HepG2 (cell line): Measurements from ENCODE around the gene SNX3. TPM values are rescaled to one million over a fixed set of nuclear protein-coding genes. Genes with fewer than 3 reads are reported as not detected.

Experiments
- ATAC-seq: fragments of 200-7000 bp; cut with Tn5 transposase; 3 replicates; pipeline ENCODE4 v1.9.1; 2020; ENCODE audit warnings: mild to moderate bottlenecking, moderate library complexity
- BruUV-seq: library from RNA; stranded (reverse); fragments of 400-500 nt; replicated peaks from 2 replicates; lab custom pipeline; 2021; lab: Mats Ljungman, UMichigan
- CTCF ChIA-PET: fragments of 300-600 bp; formaldehyde crosslinking; extraction: SDS; loops from one replicate; lab custom pipeline; 2021; ENCODE audit warnings: low total read pairs, inconsistent platforms, low intra/inter-chr PET ratio; lab: Yijun Ruan, JAX
- POLR2A ChIA-PET: fragments of 350-600 bp; sonication (Branson Sonifier 250); formaldehyde crosslinking; loops from one replicate; lab custom pipeline; 2020; ENCODE audit warnings: antibody characterized with exemption, inconsistent platforms; lab: Yijun Ruan, JAX
- DNase-seq: peaks from one replicate; pipeline ENCODE4 v3.0.0-alpha.2; 2015; ENCODE audit warnings: low spot score
- FAIRE-seq: peaks from 3 replicates; lab custom pipeline; 2011; peaks lifted over from hg19 to GRCh38; lab: Jason Lieb, UNC
- H2AFZ ChIP-seq: one replicate; pipeline ENCODE4 v1.6.1; 2011; ENCODE audit warnings: low read length, inconsistent platforms
- H3K27ac ChIP-seq: fragments of 300-600 bp; 3 replicates; pipeline ENCODE4 v1.8.0; 2011; ENCODE audit warnings: mixed run types, mild to moderate bottlenecking, mixed read lengths, low read length, inconsistent platforms; ENCODE audit not compliant: insufficient read depth; ENCODE audit errors: extremely low read length
- H3K27me3 ChIP-seq, 2 experiments: fragments of 200-600 bp in 1 of 2; 2 replicates in 1 of 2; 3 replicates in 1 of 2; pipeline versions ENCODE4 v1.6.0 to v1.8.0; 2011; ENCODE audit warnings: low read length in 2 of 2, mild to moderate bottlenecking in 2 of 2, moderate library complexity in 2 of 2, inconsistent platforms in 1 of 2; ENCODE audit not compliant: insufficient read depth in 2 of 2, control insufficient read depth in 1 of 2
- H3K36me3 ChIP-seq, 2 experiments: fragments of 200-600 bp in 1 of 2; replicated peaks in 1 of 2; 2 replicates in 1 of 2; 3 replicates in 1 of 2; pipeline versions ENCODE4 v1.5.1 to v1.8.0; 2011; ENCODE audit warnings: low read length in 2 of 2, inconsistent platforms in 1 of 2; ENCODE audit not compliant: insufficient read depth in 2 of 2, control insufficient read depth in 1 of 2
- H3K4me1 ChIP-seq: 2 replicates; pipeline ENCODE4 v1.5.1; 2012; ENCODE audit warnings: low read length, inconsistent platforms; ENCODE audit not compliant: insufficient read depth
- H3K4me2 ChIP-seq: 2 replicates; pipeline ENCODE4 v1.6.0; 2011; ENCODE audit warnings: low read depth, low read length, inconsistent platforms
- H3K4me3 ChIP-seq, 3 experiments: fragments of 200-600 bp in 1 of 3; sonication (generic), shearing (Covaris generic) in 1 of 3; replicated peaks in 1 of 3; 2 replicates each; pipeline ENCODE4 v1.5.1; 2011 to 2016; ENCODE audit warnings: low read length in 3 of 3, inconsistent platforms in 2 of 3, low read depth in 2 of 3, mild to moderate bottlenecking in 2 of 3, control low read depth in 1 of 3, mixed read lengths in 1 of 3; ENCODE audit not compliant: insufficient read depth in 1 of 3
- H3K79me2 ChIP-seq: one replicate; pipeline ENCODE4 v1.6.1; 2011; ENCODE audit warnings: low read length, inconsistent platforms; ENCODE audit not compliant: insufficient read depth
- H3K9ac ChIP-seq: 2 replicates; pipeline ENCODE4 v1.6.0; 2011; ENCODE audit warnings: mild to moderate bottlenecking, low read depth, low read length, inconsistent platforms; ENCODE audit not compliant: insufficient read depth
- H3K9me3 ChIP-seq: 2 replicates; pipeline ENCODE4 v1.5.1; 2012; ENCODE audit warnings: mild to moderate bottlenecking, low read length
- H4K20me1 ChIP-seq: 2 replicates; pipeline ENCODE4 v1.6.0; 2011; ENCODE audit warnings: inconsistent platforms, mild to moderate bottlenecking, low read length, moderate library complexity; ENCODE audit not compliant: insufficient read depth
- BRD4 ChIP-seq: sonication (generic); formaldehyde crosslinking; IDR thresholded peaks from 2 replicates; pipeline ENCODE4 v1.4.0; 2020; ENCODE audit warnings: missing genetic modification reagents
- DR1 ChIP-seq: sonication (generic); formaldehyde crosslinking; IDR thresholded peaks from 2 replicates; pipeline ENCODE4 v1.8.0; 2021; ENCODE audit warnings: mild to moderate bottlenecking, missing genetic modification reagents, inconsistent platforms
- GATA4 ChIP-seq: sonication (generic); IDR thresholded peaks from 2 replicates; pipeline ENCODE4 v1.6.1; 2016; ENCODE audit warnings: antibody characterized with exemption, low read depth, borderline replicate concordance
- KLF6 ChIP-seq: IDR thresholded peaks from 2 replicates; pipeline ENCODE4 v1.8.0; 2016; ENCODE audit warnings: missing biosample characterization, missing genetic modification reagents
- MIER2 ChIP-seq: IDR thresholded peaks from 2 replicates; pipeline ENCODE4 v1.6.1; 2016; ENCODE audit warnings: missing biosample characterization, missing genetic modification reagents
- NFYB ChIP-seq: sonication (generic); formaldehyde crosslinking; IDR thresholded peaks from 2 replicates; pipeline ENCODE4 v1.4.0; 2020; ENCODE audit warnings: missing genetic modification reagents
- ZBTB34 ChIP-seq: sonication (generic); formaldehyde crosslinking; IDR thresholded peaks from 2 replicates; pipeline ENCODE4 v1.8.0; 2022; ENCODE audit warnings: mild to moderate bottlenecking, missing genetic modification reagents
- ZFP36 ChIP-seq: fragments of 150-350 bp; IDR thresholded peaks from 2 replicates; pipeline ENCODE4 v1.6.1; 2018; ENCODE audit warnings: borderline replicate concordance, low read length, low read depth; ENCODE audit not compliant: partially characterized antibody
- ZFP36L2 ChIP-seq: sonication (generic); formaldehyde crosslinking; IDR thresholded peaks from 2 replicates; pipeline ENCODE4 v1.4.0; 2020; ENCODE audit warnings: missing genetic modification reagents
- ZFP37 ChIP-seq: sonication (generic); formaldehyde crosslinking; IDR thresholded peaks from 2 replicates; pipeline ENCODE4 v1.4.0; 2020; ENCODE audit warnings: missing genetic modification reagents, borderline replicate concordance
- ZNF367 ChIP-seq: sonication (generic); formaldehyde crosslinking; IDR thresholded peaks from 2 replicates; pipeline ENCODE4 v1.4.0; 2020; ENCODE audit warnings: missing genetic modification reagents, borderline replicate concordance
- ZNF768 ChIP-seq: sonication (generic); formaldehyde crosslinking; IDR thresholded peaks from 2 replicates; pipeline ENCODE4 v1.4.0; 2020; ENCODE audit warnings: missing genetic modification reagents
- WGBS: methylation state at CpG from one replicate; pipeline ENCODE4 v1.1.6; 2017; ENCODE audit warnings: low lambda C conversion rate; 5-methylcytosine and 5-hydroxymethylcytosine counted together
- in situ Hi-C: cut with HindIII; loops from 2 replicates; pipeline ENCODE4 v1.10.0; 2017; ENCODE audit warnings: low pct_unique_long_range_greater_than_20kb; ENCODE audit not compliant: extremely low pct_ligation_motif_present
- intact Hi-C: fragments of 100-400 bp; cut with micrococcal nuclease; formaldehyde crosslinking; loops from one replicate; pipeline ENCODE4 v1.10.0; 2022; ENCODE audit not compliant: unreplicated experiment
- polyA plus RNA-seq, 8 experiments: library from polyadenylated mRNA; depleted of rRNA in 3 of 8; stranded (reverse) in 7 of 8; unstranded in 1 of 8; fragments of >200 nt; fragmentation: Illumina TruSeq in 4 of 8; extraction: Trizol in 4 of 8; gene quantifications; 2 replicates each; pipeline versions ENCODE4 v1.2.1 to v1.2.3, GENCODE V29; 2011 to 2016; ENCODE audit warnings: low read depth in 4 of 8, missing spikeins in 1 of 8, mixed read lengths in 1 of 8; ENCODE audit not compliant: insufficient read depth in 1 of 8
- total RNA-seq, 5 experiments: library from RNA; depleted of rRNA; stranded (reverse); fragments of >200 nt; fragmentation: Illumina TruSeq; extraction: Trizol; gene quantifications; 2 replicates each; pipeline ENCODE4 v1.2.3, GENCODE V29; 2016; ENCODE audit warnings: low read depth in 1 of 5
- TF ChIP-seq, protein P1 (sequence below): sonication (generic); formaldehyde crosslinking; IDR thresholded peaks from 2 replicates; pipeline ENCODE4 v1.5.0; 2020; ENCODE audit warnings: missing genetic modification reagents, mild to moderate bottlenecking, borderline replicate concordance
- TF ChIP-seq, protein P2 (sequence below): sonication (generic); formaldehyde crosslinking; IDR thresholded peaks from 2 replicates; pipeline ENCODE4 v1.4.0; 2020; ENCODE audit warnings: low read depth, mild to moderate bottlenecking, missing genetic modification reagents

The SNX3 gene
- total and polyA plus RNA-seq, 2 of the 13 experiments (the other 11 are each of a cell fraction or from before 2014, with no cell fraction given) = 84.9 to 226 TPM

DNA sequence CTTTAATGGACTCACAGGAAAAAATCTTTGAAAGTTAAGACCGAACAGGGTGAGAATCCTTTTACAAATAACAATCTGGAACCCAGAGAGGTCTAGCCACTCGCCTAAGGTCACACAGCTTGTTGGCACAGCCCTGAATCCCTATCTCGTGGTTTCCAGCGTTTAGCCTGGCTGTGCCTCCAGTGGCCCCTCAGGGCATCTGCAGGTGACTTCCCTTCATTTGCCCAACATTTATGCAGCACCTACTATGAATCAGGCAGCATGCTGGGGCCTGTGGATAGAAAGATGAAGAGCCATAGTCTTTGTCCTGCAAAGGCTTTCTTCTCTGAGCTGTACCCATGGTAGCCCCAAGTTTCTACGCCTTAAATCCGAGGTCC lies 97.6 kb downstream of the SNX3 start:
- peak; percentile 51 for ATAC-seq
- BruUV-seq = no TSS peak
- Histone ChIP-seq H3K4me3 (no peak overlapping the region), H3K4me2 (no peak overlapping the region)
- CTCF ChIA-PET = no interaction called here
- TF ChIP-seq, protein P1, sequence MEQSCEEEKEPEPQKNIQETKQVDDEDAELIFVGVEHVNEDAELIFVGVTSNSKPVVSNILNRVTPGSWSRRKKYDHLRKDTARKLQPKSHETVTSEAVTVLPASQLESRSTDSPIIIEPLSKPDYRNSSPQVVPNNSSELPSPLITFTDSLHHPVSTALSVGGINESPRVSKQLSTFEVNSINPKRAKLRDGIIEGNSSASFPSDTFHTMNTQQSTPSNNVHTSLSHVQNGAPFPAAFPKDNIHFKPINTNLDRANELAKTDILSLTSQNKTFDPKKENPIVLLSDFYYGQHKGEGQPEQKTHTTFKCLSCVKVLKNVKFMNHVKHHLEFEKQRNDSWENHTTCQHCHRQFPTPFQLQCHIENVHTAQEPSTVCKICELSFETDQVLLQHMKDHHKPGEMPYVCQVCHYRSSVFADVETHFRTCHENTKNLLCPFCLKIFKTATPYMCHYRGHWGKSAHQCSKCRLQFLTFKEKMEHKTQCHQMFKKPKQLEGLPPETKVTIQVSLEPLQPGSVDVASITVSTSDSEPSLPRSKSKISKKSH (CRISPR knock-in tag) = no peak
- no peak for TF ChIP-seq ZNF367 (CRISPR knock-in tag)
- TF ChIP-seq, protein P2, sequence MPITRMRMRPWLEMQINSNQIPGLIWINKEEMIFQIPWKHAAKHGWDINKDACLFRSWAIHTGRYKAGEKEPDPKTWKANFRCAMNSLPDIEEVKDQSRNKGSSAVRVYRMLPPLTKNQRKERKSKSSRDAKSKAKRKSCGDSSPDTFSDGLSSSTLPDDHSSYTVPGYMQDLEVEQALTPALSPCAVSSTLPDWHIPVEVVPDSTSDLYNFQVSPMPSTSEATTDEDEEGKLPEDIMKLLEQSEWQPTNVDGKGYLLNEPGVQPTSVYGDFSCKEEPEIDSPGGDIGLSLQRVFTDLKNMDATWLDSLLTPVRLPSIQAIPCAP = no peak
- TF ChIP-seq ZNF768 (CRISPR knock-in tag) = peak; percentile 98
- TF ChIP-seq KLF6 = no peak
- TF ChIP-seq NFYB (CRISPR knock-in tag) = no peak
- no peak for TF ChIP-seq BRD4 (CRISPR knock-in tag)
- TF ChIP-seq MIER2 = no peak
- TF ChIP-seq DR1 = no peak
- TF ChIP-seq ZFP36L2 = no peak
- TF ChIP-seq ZBTB34 = no peak
- TF ChIP-seq ZFP37 (CRISPR knock-in tag) = no peak
- no peak for TF ChIP-seq GATA4
- TF ChIP-seq ZFP36 = peak; percentile 82
- TF ChIP-seq, all 625 proteins: peak for 2
- H3K36me3 ChIP-seq = no peaks in the 10 kb centered on the region
- no peak overlapping the region for H3K9ac ChIP-seq
- no peak for FAIRE-seq
- no peak for DNase-seq
- intact Hi-C loops = no loop called here
- H4K20me1 ChIP-seq = no peaks in the 10 kb centered on the region; the same call in 1 of the 2 replicates
- 0 out of 2 replicates have a peak, but pooled peaks cover under 1% of the 10 kb centered on the region for H3K4me1 ChIP-seq
- H3K9me3 ChIP-seq = no peaks in the 10 kb centered on the region
- no peak overlapping the region for H3K27ac ChIP-seq
- H3K79me2 ChIP-seq = no peaks in the 10 kb centered on the region
- no peak overlapping the region for H2AFZ ChIP-seq
- in situ Hi-C loops = no loop called here
- 14% methylated on average over 6 of the region's 6 CpGs for WGBS
- POLR2A ChIA-PET = no interaction called here
- peaks cover 10 to 80% of the 10 kb centered on the region in 2 experiments for H3K27me3 ChIP-seq
